GM12878 (cell line): Measurements from ENCODE around the gene CDH4. TPM values are rescaled to one million over a fixed set of nuclear protein-coding genes. Genes with fewer than 3 reads are reported as not detected.

Experiments used
- ATAC-seq: fragments of 200-7000 bp; cut with Tn5 transposase; 3 replicates; pipeline ENCODE4 v1.9.1; 2020; ENCODE audit warnings: mild to moderate bottlenecking, moderate library complexity
- BruUV-seq: library from RNA; stranded (reverse); fragments of 400-500 nt; replicated peaks from 2 replicates; lab custom pipeline; 2021; lab: Mats Ljungman, UMichigan
- CTCF ChIA-PET: fragments of 300-600 bp; sonication (Branson Sonifier 250); formaldehyde crosslinking; extraction: SDS; loops from one replicate; lab custom pipeline; 2021; ENCODE audit warnings: inconsistent platforms; lab: Yijun Ruan, JAX
- POLR2A ChIA-PET: fragments of 350-600 bp; formaldehyde crosslinking; extraction: SDS; loops from one replicate; lab custom pipeline; 2021; ENCODE audit warnings: inconsistent platforms; lab: Charles Lee
- RAD21 ChIA-PET: fragments of 300-600 bp; sonication (Branson Sonifier 250); formaldehyde crosslinking; loops from one replicate; lab custom pipeline; 2023; ENCODE audit warnings: antibody characterized with exemption; ENCODE audit not compliant: unreplicated experiment; lab: Charles Lee
- SMC1A ChIA-PET: fragments of 300-600 bp; sonication (Branson Sonifier 250); formaldehyde crosslinking; loops from one replicate; lab custom pipeline; 2023; ENCODE audit not compliant: unreplicated experiment, uncharacterized antibody; lab: Charles Lee
- DNase-seq: peaks from one replicate; pipeline ENCODE4 v3.0.0-alpha.2; 2011; ENCODE audit warnings: low read depth, low spot score
- FAIRE-seq: peaks from 3 replicates; lab custom pipeline; 2011; peaks lifted over from hg19 to GRCh38; lab: Jason Lieb, UNC
- H2AFZ ChIP-seq: 2 replicates; pipeline ENCODE4 v1.6.0; 2011; ENCODE audit warnings: low read depth, low read length, control low read depth; ENCODE audit not compliant: control insufficient read depth
- H3K27ac ChIP-seq: 2 replicates; pipeline ENCODE4 v1.5.1; 2011; ENCODE audit warnings: control low read depth; ENCODE audit not compliant: control insufficient read depth, insufficient read depth
- H3K27me3 ChIP-seq, 2 experiments: replicated peaks in 1 of 2; 2 replicates each; pipeline versions ENCODE4 v1.6.0 to v1.6.1; 2011; ENCODE audit warnings: low read length in 1 of 2; ENCODE audit not compliant: control insufficient read depth in 2 of 2, insufficient read depth in 2 of 2
- H3K36me3 ChIP-seq, 2 experiments: 2 replicates each; pipeline ENCODE4 v1.5.1; 2011; ENCODE audit warnings: low read length in 1 of 2; ENCODE audit not compliant: control insufficient read depth in 2 of 2, insufficient read depth in 2 of 2
- H3K4me1 ChIP-seq: 2 replicates; pipeline ENCODE4 v1.6.1; 2011; ENCODE audit warnings: mild to moderate bottlenecking, low read length, moderate library complexity, mixed read lengths; ENCODE audit not compliant: control insufficient read depth, insufficient read depth
- H3K4me2 ChIP-seq: 2 replicates; pipeline ENCODE4 v1.6.0; 2011; ENCODE audit warnings: control low read depth; ENCODE audit not compliant: control insufficient read depth, insufficient read depth
- H3K4me3 ChIP-seq: fragments of 200-600 bp; sonication (generic); 2 replicates; pipeline ENCODE4 v1.5.1; 2016
- H3K79me2 ChIP-seq: 2 replicates; pipeline ENCODE4 v1.6.0; 2011; ENCODE audit warnings: low read length; ENCODE audit not compliant: control insufficient read depth, insufficient read depth
- H3K9ac ChIP-seq: 2 replicates; pipeline ENCODE4 v1.8.0; 2011; ENCODE audit warnings: low read length, control low read depth, mixed read lengths; ENCODE audit not compliant: control insufficient read depth, insufficient read depth
- H3K9me3 ChIP-seq: replicated peaks from 3 replicates; pipeline ENCODE4 v1.5.1; 2011; ENCODE audit warnings: mild to moderate bottlenecking, low read length; ENCODE audit not compliant: control insufficient read depth, insufficient read depth
- H4K20me1 ChIP-seq: 2 replicates; pipeline ENCODE4 v1.6.0; 2011; ENCODE audit not compliant: control insufficient read depth, insufficient read depth
- ASH2L ChIP-seq: fragments of 300-600, 200-600 bp; sonication (generic); IDR thresholded peaks from 2 replicates; pipeline ENCODE4 v1.6.1; 2017; ENCODE audit warnings: low read depth, mild to moderate bottlenecking, borderline replicate concordance
- BCL3 ChIP-seq: IDR thresholded peaks from 2 replicates; pipeline ENCODE4 v1.6.1; 2011; ENCODE audit warnings: borderline replicate concordance, low read depth, mild to moderate bottlenecking, moderate library complexity, low read length; ENCODE audit not compliant: insufficient read depth, poor library complexity, severe bottlenecking
- CHD2 ChIP-seq: IDR thresholded peaks from 2 replicates; pipeline ENCODE4 v1.6.1; 2011; ENCODE audit warnings: low read depth, low read length, improper control_type of control experiment, borderline replicate concordance
- HDAC2 ChIP-seq: fragments of 200-600 bp; sonication (generic); IDR thresholded peaks from 2 replicates; pipeline ENCODE4 v1.6.1; 2017
- MTA2 ChIP-seq: fragments of 450-650 bp; IDR thresholded peaks from 2 replicates; pipeline ENCODE4 v1.6.1; 2016; ENCODE audit warnings: low read depth, mild to moderate bottlenecking, moderate library complexity
- MYC ChIP-seq: IDR thresholded peaks from 2 replicates; pipeline ENCODE4 v1.6.1; 2011; ENCODE audit warnings: mild to moderate bottlenecking, low read length, moderate library complexity, inconsistent platforms; ENCODE audit not compliant: insufficient read depth, insufficient replicate concordance, insufficient read length, severe bottlenecking
- NFIC ChIP-seq: IDR thresholded peaks from 2 replicates; pipeline ENCODE4 v1.6.1; 2012; ENCODE audit warnings: low read depth, mild to moderate bottlenecking, inconsistent platforms, low read length, moderate library complexity
- NFYA ChIP-seq: IDR thresholded peaks from 2 replicates; pipeline ENCODE4 v1.6.1; 2011; ENCODE audit warnings: low read depth, mild to moderate bottlenecking, low read length, improper control_type of control experiment, borderline replicate concordance
- POLR2AphosphoS5 ChIP-seq: IDR thresholded peaks from 2 replicates; pipeline ENCODE4 v1.6.1; 2011; ENCODE audit warnings: mild to moderate bottlenecking, low read length, inconsistent platforms
- STAT1 ChIP-seq: fragments of 450-650 bp; conservative IDR thresholded peaks from 2 replicates; pipeline ENCODE4 v1.6.1; 2014; ENCODE audit warnings: antibody characterized with exemption, mild to moderate bottlenecking
- WGBS: methylation state at CpG from one replicate; pipeline ENCODE4 v1.1.6; 2016; ENCODE audit warnings: low lambda C conversion rate; ENCODE audit not compliant: insufficient replicate concordance, insufficient coverage; ENCODE audit errors: missing lambda C conversion rate; 5-methylcytosine and 5-hydroxymethylcytosine counted together
- in situ Hi-C: fragments of 300-500 bp; cut with MboI; formaldehyde crosslinking; loops from 9 replicates; pipeline ENCODE4 v1.14.3; 2018; ENCODE audit warnings: mixed read lengths
- intact Hi-C: fragments of 100-400 bp; cut with micrococcal nuclease; formaldehyde crosslinking; loops from one replicate; pipeline ENCODE4 v1.14.2; 2022; ENCODE audit not compliant: unreplicated experiment
- polyA plus RNA-seq, 11 experiments: library from polyadenylated mRNA; depleted of rRNA in 4 of 11; unstranded in 6 of 11; stranded (reverse) in 5 of 11; fragments of >200 nt; fragmentation: Nextera tagmentation in 4 of 11; fragmentation: Illumina TruSeq in 1 of 11; extraction: Ambion mirVana in 4 of 11; extraction: Trizol in 1 of 11; gene quantifications; 1 replicate in 1 of 11; 2 replicates in 10 of 11; pipeline versions ENCODE4 v1.2.1 to v1.2.3, GENCODE V29; 2011 to 2016; ENCODE audit warnings: inconsistent platforms in 2 of 11, missing spikeins in 2 of 11, low read depth in 1 of 11
- total RNA-seq, 4 experiments: library from RNA; depleted of rRNA in 3 of 4; stranded (reverse); fragments of >200 nt in 3 of 4; fragmentation: Illumina TruSeq in 1 of 4; extraction: Trizol in 1 of 4; gene quantifications; 2 replicates each; pipeline versions ENCODE4 v1.2.1 to v1.2.3, GENCODE V29; 2013 to 2021

Gene CDH4
- total and polyA plus RNA-seq, 10 of the 15 experiments (the other 5 are each of a cell fraction or from before 2014, with no cell fraction given), result not detected

DNA sequence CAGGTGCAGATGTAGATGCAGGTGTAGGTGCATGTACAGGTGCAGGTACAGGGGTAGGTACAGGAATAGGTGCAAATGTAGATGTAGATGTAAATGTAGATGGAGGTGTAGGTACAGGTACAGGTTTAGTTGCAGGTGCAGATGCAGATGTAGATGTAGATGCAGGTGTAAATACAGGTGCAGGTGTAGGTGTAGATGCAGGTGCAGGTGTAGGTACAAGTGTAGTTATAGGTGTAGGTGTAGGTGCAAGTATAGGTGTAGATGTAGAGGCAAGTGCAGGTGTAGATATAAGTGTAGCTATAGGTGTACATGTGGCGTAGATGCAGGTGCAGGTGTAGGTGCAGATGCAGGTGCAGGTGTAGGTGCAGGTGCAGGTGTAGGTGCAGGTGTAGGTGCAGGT lies 34.2 kb upstream of the CDH4 start:
- DNase-seq (no peak), ATAC-seq (no peak), FAIRE-seq (no peak)
- no TSS peak for BruUV-seq
- in situ Hi-C loops, result loop anchor here (10.0 to 25.0 kb wide), 3 partner anchors 57 to 619 kb away; no protein-coding TSS in a partner anchor
- 67% methylated on average over 1 of the region's 1 CpG for WGBS
- no peak overlapping the region for H3K4me3 ChIP-seq
- TF ChIP-seq STAT1, result no peak
- no peak for TF ChIP-seq HDAC2
- no peak for TF ChIP-seq NFIC
- no peak for TF ChIP-seq BCL3
- no peak for TF ChIP-seq CHD2
- TF ChIP-seq ASH2L, result no peak
- no peaks in the 10 kb centered on the region for H3K79me2 ChIP-seq
- H3K9ac ChIP-seq, result no peak overlapping the region
- H3K27me3 ChIP-seq, result no peaks in the 10 kb centered on the region
- SMC1A ChIA-PET, result no interaction called here
- H3K9me3 ChIP-seq, result no peaks in the 10 kb centered on the region; the same call in 2 of the 3 replicates
- H4K20me1 ChIP-seq, result no peaks in the 10 kb centered on the region
- no peaks in the 10 kb centered on the region for H3K4me1 ChIP-seq
- RAD21 ChIA-PET, result no interaction called here
- H3K4me2 ChIP-seq, result no peak overlapping the region
- no peaks in the 10 kb centered on the region for H3K36me3 ChIP-seq
- intact Hi-C loops, result no loop called here
- H3K27ac ChIP-seq, result no peak overlapping the region
- CTCF ChIA-PET, result no interaction called here
- H2AFZ ChIP-seq, result no peak overlapping the region
- POLR2A ChIA-PET, result no interaction called here

DNA sequence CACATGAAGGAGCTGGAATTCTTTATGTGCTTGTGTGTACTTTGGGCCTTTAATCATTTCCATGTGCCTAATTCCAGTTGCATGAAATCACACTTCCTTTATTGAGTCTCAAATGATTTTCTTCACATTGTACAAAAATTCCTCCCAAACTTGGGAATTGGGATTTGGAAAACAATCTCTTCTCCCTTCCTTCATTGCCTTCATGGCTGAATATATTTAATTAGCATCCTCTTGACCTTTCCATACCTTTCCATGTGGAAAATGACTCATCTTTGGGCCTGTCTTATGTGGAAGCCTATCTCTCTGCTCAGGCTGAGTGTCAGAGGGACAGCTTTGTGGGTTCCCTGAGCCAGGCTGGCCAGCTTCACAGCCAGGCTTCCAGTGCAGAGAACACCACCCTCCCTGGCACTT lies 33.0 kb upstream of the CDH4 start:
- Histone ChIP-seq H3K9ac (no peak overlapping the region), H3K9me3 (no peaks in the 10 kb centered on the region; the same call in 2 of the 3 replicates), H4K20me1 (no peaks in the 10 kb centered on the region), H3K4me2 (no peak overlapping the region), H3K4me1 (no peaks in the 10 kb centered on the region), H3K27ac (no peak overlapping the region), H3K79me2 (no peaks in the 10 kb centered on the region), H2AFZ (no peak overlapping the region), H3K4me3 (no peak overlapping the region), H3K27me3 (no peaks in the 10 kb centered on the region), H3K36me3 (no peaks in the 10 kb centered on the region)
- ChIA-PET POLR2A (no interaction called here), RAD21 (no interaction called here), SMC1A (no interaction called here), CTCF (no interaction called here)
- FAIRE-seq (no peak), DNase-seq (no peak), ATAC-seq (no peak)
- intact Hi-C loops (no loop called here), in situ Hi-C loops (loop anchor here (10.0 to 25.0 kb wide), 3 partner anchors 56 to 618 kb away; no protein-coding TSS in a partner anchor)
- no TSS peak for BruUV-seq
- no peak for TF ChIP-seq MYC
- no peak for TF ChIP-seq NFYA
- TF ChIP-seq MTA2, result no peak
- no peak for TF ChIP-seq POLR2AphosphoS5
